HUES48 (cell line): ENCODE measurements around the gene HRC.
"Not testable (repeated sequence)": the region's sequence is repeated elsewhere in the genome, so short reads cannot be mapped to it uniquely, and the experiment has no call there.

Source experiments
- H3K27ac ChIP-seq: one replicate; pipeline ENCODE4 v1.7.0; 2013; ENCODE audit warnings: low read depth, low read length, inconsistent platforms
- H3K27me3 ChIP-seq: 2 replicates; pipeline ENCODE4 v1.6.1; 2013; ENCODE audit warnings: mild to moderate bottlenecking, low read length; ENCODE audit not compliant: control insufficient read depth, insufficient read depth
- H3K36me3 ChIP-seq: 2 replicates; pipeline ENCODE4 v1.6.1; 2013; ENCODE audit warnings: low read length; ENCODE audit not compliant: control insufficient read depth, insufficient read depth
- H3K4me1 ChIP-seq: 2 replicates; pipeline ENCODE4 v1.6.1; 2013; ENCODE audit warnings: mild to moderate bottlenecking, low read length; ENCODE audit not compliant: control insufficient read depth, insufficient read depth
- H3K4me3 ChIP-seq: 2 replicates; pipeline ENCODE4 v1.5.1; 2013; ENCODE audit warnings: mild to moderate bottlenecking, low read depth, low read length
- H3K9ac ChIP-seq: 2 replicates; pipeline ENCODE4 v1.6.1; 2013; ENCODE audit warnings: mild to moderate bottlenecking, low read depth, low read length, moderate library complexity
- H3K9me3 ChIP-seq: 2 replicates; pipeline ENCODE4 v1.6.1; 2013; ENCODE audit warnings: low read length; ENCODE audit not compliant: control insufficient read depth, insufficient read depth

HRC gene

DNA sequence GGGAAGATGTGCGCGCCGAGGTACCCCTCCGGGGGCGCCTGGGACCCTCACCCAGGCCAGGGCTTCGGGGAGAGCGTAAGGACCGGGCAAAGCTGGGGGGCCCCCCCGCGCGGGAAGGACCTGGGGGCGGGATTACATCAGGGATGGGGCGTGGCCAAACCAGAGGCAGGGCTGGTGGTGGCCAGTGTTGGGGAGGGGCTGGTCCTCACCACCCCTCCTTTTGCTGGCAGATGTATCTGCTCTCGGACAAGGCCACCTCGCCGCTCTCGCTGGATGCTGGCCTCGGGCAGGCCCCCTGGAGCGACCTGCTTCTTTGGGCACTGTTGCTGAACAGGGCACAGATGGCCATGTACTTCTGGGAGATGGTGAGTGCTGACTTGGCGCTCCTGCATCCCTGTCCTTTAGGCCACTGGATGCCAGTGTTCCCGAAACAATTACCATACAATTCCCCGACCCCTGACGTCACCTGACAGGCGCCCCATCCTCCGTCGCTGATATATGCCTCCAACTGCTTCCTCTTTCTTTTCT is 27.7 kb upstream of the HRC start:
- Histone ChIP-seq H3K9ac (no peak overlapping the region), H3K27me3 (no peaks in the 10 kb centered on the region), H3K36me3 (no peaks in the 10 kb centered on the region), H3K4me3 (no peak overlapping the region), H3K27ac (no peak overlapping the region), H3K9me3 (no peaks in the 10 kb centered on the region), H3K4me1 (no peaks in the 10 kb centered on the region)

DNA sequence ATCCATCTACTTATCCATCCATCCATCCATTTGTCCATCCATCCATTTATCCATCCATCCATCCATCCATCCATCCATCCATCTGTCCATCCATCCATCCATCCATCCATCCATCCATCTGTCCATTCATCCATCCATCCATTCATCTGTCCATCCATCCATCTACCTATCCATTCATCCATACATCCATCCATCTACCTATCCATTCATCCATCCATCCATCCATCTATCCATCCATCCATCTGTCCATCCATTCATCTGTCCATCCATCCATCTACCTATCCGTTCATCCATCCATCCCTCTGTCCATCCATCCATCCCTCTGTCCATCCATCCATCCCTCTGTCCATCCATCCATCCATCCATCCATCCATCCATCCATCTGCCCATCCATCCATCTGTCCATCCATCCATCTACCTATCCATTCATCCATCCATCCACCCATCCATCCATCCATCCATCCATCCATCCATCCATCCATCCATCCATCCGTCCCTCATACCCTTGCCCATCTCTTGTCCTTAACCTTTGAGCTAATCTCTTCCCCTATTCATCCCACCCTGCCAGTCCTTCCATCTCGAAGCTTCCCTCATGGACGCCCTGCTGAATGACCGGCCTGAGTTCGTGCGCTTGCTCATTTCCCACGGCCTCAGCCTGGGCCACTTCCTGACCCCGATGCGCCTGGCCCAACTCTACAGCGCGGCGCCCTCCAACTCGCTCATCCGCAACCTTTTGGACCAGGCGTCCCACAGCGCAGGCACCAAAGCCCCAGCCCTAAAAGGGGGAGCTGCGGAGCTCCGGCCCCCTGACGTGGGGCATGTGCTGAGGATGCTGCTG is 27.0 kb upstream of the HRC start:
- H3K4me3 ChIP-seq, H3K9ac ChIP-seq, H3K9me3 ChIP-seq, H3K4me1 ChIP-seq, H3K27me3 ChIP-seq, H3K27ac ChIP-seq, H3K36me3 ChIP-seq: not testable (repeated sequence)

DNA sequence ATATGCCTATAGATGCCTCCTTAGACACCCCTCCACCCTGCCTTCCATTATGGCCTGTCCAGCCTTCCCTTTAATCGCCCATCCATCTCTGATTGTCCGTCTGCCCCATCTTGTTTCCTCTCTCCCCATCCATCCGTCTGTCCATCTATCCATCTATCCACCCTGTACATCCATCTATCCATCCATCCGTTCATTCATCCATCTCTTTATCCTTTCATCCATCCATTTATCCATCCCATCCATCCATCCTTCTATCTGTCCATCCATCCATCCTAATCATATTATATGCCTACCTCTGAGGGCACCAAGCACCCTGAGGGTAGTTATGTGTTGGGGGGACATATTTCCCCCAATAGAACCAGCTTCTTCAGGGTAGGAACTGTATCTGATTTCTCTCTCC is 25.5 kb upstream of the HRC start:
- Histone ChIP-seq H3K4me1 (no peaks in the 10 kb centered on the region), H3K4me3 (no peak overlapping the region), H3K36me3 (no peaks in the 10 kb centered on the region), H3K9ac (no peak overlapping the region), H3K27ac (no peak overlapping the region), H3K27me3 (no peaks in the 10 kb centered on the region), H3K9me3 (no peaks in the 10 kb centered on the region)

DNA sequence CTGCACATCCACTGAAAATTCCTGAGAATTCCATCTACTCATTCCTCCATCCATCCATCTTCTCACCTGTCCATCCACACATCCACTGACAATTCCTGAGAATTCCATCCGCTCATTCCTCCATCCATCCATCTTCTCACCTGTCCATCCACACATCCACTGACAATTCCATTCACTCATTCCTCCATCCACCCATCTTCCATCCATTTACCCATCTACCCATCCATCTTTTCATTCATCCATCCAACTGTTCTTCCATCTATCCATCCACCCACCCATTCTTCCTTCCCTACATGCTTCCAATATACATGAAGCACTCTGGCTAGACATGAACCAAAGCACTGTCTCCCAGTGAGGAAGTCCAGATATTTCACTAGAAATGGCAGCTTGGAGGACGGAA is 18.0 kb upstream of the HRC start:
- H3K4me1 ChIP-seq, result no peaks in the 10 kb centered on the region
- H3K27me3 ChIP-seq, result no peaks in the 10 kb centered on the region
- H3K9ac ChIP-seq, result no peak overlapping the region
- H3K4me3 ChIP-seq, result no peak overlapping the region
- no peak overlapping the region for H3K27ac ChIP-seq
- no peaks in the 10 kb centered on the region for H3K9me3 ChIP-seq
- H3K36me3 ChIP-seq, result no peaks in the 10 kb centered on the region

DNA sequence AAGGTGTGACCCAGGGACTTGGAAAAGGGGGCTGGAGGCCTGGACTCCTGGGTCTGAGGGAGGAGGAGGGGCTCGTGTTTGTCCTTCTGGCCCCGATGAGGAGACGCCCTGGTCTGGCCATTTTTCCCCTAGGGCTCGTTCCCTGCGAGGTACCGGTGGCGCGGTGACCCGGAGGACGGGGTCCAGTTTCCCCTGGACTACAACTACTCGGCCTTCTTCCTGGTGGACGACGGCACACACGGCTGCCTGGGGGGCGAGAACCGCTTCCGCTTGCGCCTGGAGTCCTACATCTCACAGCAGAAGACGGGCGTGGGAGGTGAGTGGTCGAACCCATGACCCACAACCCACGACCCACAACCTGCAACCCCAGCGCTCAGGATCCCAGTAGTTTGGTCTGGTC is 13.2 kb upstream of the HRC start:
- Histone ChIP-seq H3K27me3 (no peaks in the 10 kb centered on the region), H3K9ac (no peak overlapping the region), H3K9me3 (no peaks in the 10 kb centered on the region), H3K27ac (no peak overlapping the region), H3K4me3 (no peak overlapping the region), H3K36me3 (no peaks in the 10 kb centered on the region), H3K4me1 (no peaks in the 10 kb centered on the region; the same call in 1 of the 2 replicates)

DNA sequence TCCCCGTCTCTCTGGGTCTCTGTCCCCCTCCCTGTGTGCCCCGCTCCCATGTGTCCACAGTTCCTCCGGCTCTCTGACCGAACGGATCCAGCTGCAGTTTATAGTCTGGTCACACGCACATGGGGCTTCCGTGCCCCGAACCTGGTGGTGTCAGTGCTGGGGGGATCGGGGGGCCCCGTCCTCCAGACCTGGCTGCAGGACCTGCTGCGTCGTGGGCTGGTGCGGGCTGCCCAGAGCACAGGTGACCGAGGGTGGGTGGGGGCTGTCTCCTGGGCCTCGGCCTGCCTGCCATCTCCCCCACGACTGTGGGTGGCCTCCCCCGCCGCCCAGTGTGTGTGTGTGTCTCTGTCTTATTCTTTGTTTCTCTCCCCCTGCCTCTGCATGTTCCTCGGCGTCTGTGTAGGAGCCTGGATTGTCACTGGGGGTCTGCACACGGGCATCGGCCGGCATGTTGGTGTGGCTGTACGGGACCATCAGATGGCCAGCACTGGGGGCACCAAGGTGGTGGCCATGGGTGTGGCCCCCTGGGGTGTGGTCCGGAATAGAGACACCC is 12.7 kb upstream of the HRC start:
- H3K27me3 ChIP-seq, result no peaks in the 10 kb centered on the region
- H3K9ac ChIP-seq, result no peak overlapping the region
- no peak overlapping the region for H3K27ac ChIP-seq
- no peak overlapping the region for H3K4me3 ChIP-seq
- H3K9me3 ChIP-seq, result no peaks in the 10 kb centered on the region
- no peaks in the 10 kb centered on the region for H3K36me3 ChIP-seq
- no peaks in the 10 kb centered on the region; the same call in 1 of the 2 replicates for H3K4me1 ChIP-seq

DNA sequence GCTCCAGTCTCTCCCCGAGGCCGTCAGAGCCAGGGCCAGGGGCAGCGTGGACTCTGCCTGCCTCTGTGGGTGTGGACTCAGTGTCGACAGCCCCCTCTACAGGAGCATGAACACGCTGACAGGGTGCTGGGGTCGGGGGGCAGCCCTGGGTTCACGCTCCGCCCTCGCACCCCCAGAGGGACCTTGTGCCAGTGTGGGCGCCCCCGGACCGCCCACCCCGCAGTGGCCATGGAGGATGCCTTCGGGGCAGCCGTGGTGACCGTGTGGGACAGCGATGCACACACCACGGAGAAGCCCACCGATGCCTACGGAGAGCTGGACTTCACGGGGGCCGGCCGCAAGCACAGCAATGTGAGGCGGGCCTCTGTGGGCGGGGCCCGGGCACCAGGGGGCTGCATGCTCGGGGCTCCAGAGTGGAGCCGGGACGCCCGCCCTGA is 10.7 kb upstream of the HRC start:
- Histone ChIP-seq H3K4me1 (no peaks in the 10 kb centered on the region; the same call in 1 of the 2 replicates), H3K4me3 (peak overlapping the region; percentile 33; the same call in 1 of the 2 replicates), H3K36me3 (no peaks in the 10 kb centered on the region), H3K9me3 (no peaks in the 10 kb centered on the region), H3K27ac (no peak overlapping the region), H3K9ac (no peak overlapping the region), H3K27me3 (no peaks in the 10 kb centered on the region)

DNA sequence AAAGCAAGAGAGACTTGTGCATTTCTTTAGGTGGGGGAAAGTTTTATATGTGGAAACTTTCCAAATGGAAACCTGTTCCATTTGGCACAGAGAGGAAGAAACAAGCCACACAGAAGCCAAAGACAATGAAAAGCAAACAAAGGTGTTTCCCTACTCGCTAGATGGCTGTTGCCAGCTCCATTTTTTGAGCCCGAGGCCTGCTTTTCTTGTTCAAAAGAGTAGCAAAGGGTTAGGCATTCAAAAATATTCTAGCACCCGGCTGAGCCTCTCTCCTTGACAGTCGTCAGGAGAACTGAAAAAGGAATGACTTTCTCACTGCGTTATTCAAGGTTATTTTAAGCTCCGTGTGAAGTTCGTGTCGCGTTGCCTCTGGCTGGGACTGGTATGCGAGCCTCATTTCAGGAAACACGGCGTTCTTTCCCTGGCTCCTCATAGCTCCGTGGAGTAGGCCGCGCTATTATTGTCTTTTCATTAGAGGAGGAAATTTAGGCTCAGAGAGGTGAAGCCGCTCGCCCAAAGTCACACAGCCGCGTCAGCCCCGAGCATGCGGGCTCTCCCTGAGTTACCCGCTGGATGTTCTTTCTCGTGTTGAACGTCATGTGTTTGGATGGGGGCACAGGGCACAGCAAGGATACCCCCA is 10.0 kb upstream of the HRC start:
- no peak overlapping the region for H3K4me3 ChIP-seq
- no peaks in the 10 kb centered on the region for H3K27me3 ChIP-seq
- no peaks in the 10 kb centered on the region for H3K36me3 ChIP-seq
- H3K9me3 ChIP-seq, result no peaks in the 10 kb centered on the region
- no peaks in the 10 kb centered on the region; the same call in 1 of the 2 replicates for H3K4me1 ChIP-seq
- H3K27ac ChIP-seq, result no peak overlapping the region
- H3K9ac ChIP-seq, result no peak overlapping the region

DNA sequence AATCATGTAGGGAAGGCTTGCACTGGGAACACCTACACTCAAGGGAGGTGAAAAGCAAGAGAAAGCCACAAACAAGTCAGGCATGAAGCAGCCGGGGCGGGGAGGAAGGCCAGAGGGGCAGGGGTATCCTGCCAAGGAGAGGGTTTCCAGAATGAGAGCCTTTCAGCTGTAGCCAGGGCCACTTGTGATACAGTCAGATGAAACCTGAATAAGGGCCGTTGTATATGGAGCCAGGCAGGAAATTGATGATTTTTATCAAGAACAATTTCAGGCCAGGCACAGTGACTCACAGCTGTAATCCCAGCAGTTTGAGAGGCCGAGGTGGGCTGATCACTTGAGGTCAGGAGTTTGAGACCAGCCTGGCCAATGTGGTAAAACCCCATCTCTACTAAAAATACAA is 6.8 kb upstream of the HRC start:
- H3K4me1 ChIP-seq, result no peaks in the 10 kb centered on the region; the same call in 1 of the 2 replicates
- H3K27me3 ChIP-seq, result peaks cover 5% of the 10 kb centered on the region; the same call in 1 of the 2 replicates
- H3K36me3 ChIP-seq, result no peaks in the 10 kb centered on the region
- no peak overlapping the region for H3K9ac ChIP-seq
- no peak overlapping the region for H3K27ac ChIP-seq
- no peak overlapping the region for H3K4me3 ChIP-seq
- no peaks in the 10 kb centered on the region for H3K9me3 ChIP-seq

DNA sequence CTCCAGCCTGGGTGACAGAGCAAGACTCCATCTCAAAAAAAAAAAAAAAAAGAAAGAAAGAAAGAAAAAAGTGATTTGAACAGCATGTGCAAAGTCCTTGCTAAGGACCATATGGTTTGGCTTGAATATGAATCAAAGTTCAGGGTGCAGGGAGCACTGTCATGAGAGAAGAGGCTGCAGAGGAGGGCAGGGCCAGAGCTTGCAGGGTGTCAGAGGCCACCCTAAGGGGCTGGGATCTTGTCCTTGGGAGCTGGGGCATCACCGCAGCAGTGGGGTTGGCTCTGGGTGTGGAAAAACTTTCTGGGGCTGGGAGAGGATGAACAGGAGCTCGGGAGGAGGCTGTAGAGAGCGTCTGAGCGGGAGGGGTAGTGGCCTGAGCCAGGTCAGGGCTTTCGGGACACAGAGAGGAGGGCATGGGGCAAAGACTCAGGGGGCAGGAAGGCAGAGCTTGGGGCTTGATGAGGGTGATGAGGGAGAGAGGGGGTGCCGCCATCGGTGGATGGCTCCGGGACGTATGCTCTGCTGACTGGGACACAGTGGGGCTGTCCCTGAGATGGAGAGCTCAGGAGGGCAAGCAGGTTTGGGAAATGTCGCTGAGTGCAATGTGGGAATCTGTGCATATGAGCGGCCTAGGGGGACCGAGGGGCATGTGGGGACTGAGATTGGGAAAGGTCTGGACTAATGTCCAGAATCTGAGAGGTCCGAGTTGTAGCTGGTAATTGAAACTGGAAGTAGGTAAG is 5.4 kb upstream of the HRC start:
- H3K9me3 ChIP-seq, result no peaks in the 10 kb centered on the region
- H3K27ac ChIP-seq, result no peak overlapping the region

More for the DNA sequence above, 5.4 kb upstream of the HRC start:
- Histone ChIP-seq H3K4me3 (no peak overlapping the region), H3K27me3 (peaks cover 11% of the 10 kb centered on the region; the same call in 1 of the 2 replicates), H3K9ac (no peak overlapping the region), H3K4me1 (peaks cover 6% of the 10 kb centered on the region; the same call in 1 of the 2 replicates), H3K36me3 (no peaks in the 10 kb centered on the region)
